Superior temporal gyrus (tissue), 1 donor: ENCODE measurements around the gene TMPRSS5.
"Not testable (repeated sequence)": the region's sequence is repeated elsewhere in the genome, so short reads cannot be mapped to it uniquely, and the experiment has no call there.

Source experiments
- DNase-seq: peaks from one replicate; pipeline ENCODE4 v3.0.0-alpha.2; 2016; ENCODE audit errors: extremely low spot score

The TMPRSS5 gene

DNA sequence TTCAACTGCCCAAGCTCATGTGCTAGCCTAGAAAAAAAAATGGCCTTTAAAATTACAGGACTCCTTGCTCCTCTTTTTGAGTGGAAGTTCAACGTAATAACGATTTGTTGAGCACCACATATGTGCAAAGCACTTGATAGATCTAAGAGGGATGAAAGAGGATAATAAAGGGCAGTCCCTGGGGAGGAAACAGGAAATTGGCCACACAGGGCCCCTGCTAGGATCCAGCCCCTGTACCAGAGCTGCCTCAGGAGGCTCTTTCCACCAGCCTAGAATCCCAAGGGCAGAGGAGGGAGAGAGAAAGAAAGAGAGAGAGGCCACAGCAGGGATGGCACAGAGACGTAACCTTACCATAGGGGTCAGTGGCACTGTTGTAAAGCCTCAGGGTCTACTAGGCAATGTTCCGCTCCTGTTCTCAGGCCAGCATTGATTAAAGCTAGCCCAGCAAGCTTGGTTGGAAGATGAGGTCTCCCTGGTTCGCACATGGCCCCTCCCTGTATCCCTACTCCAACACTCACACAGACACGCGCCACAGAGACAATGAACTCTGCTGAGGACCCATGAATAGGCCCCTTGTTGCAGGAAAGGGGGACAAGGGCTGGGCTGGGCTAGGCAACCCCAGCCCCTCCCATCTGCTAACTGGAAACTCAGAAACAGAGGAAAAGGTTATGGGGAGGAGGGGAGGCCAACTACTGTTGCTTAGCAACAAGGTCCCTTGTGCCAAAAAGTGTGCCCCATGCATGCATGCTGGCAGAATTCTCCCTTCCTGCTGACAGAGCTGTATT is at the start of gene TMPRSS5:
Gene TMPRSS5, minus strand, starts transcription at position 438 of the 785 bp plus-strand sequence. Its CDS starts 84 bp downstream, at position 354.
- DNase-seq: peak; percentile 97

DNA sequence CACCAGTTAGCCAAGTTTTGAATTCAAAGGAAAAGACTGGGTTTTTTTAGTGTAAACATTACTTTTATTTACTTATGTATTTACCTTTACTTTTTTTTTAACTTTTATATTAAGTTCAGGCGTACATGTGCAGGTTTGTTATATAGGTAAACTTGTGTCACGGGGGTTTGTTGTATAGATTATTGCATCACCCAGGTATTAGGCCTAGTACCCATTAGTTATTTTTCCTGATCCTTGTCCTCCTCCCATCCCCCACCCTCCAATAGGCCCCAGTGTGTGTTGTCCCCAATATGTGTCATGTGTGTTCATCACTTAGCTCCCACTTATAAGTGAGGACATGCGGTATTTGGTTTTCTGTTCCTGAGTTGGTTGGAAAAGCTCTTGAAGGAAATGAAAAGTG is 46.8 kb upstream of the TMPRSS5 start:
- DNase-seq: no peak

DNA sequence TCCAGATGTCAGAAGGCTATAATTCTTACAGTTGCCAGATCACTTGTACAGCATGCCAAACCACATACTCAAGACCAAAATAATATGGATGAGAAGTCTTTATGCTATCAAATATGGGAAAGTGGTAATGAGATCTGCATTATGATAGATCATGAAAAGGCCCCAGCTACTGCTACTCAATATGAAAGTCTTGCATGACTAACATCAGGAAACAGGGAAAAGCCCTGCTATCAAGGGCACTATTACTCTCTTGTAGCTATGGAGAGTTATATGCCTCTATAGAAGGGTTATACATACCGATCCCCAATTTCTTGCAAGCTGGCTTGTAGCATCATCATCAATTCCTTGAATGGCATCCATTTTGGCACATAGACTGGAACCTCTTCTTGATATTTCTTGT is 30.2 kb upstream of the TMPRSS5 start:
- DNase-seq: no peak

GRCh38 chr11:113732092-113732491 is 26.0 kb upstream of the TMPRSS5 start:
- DNase-seq: no peak

GRCh38 chr11:113730887-113731726 is 25.0 kb upstream of the TMPRSS5 start:
- DNase-seq: peak; percentile 95

GRCh38 chr11:113729456-113729855 is 23.3 kb upstream of the TMPRSS5 start:
- DNase-seq: no peak

DNA sequence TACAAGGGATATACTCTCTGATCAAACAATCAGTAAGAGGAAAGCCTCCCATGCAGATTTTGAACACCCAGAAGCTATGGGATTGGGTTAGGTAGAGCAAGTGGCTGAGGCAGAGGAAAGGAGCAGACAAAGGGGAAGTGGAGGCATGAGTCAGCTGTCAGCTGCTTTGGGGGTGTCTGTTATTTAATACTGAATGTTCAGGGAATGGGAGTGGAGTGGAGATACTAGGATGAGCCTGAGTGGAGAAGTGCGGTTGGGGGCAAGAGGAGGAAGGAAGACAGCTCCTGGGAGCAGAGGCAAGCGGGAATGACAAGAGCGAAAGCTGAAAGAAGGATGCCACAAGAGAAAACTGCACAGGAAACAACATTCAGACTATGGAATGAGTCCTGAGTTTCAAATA is 22.7 kb upstream of the TMPRSS5 start:
- DNase-seq: no peak

DNA sequence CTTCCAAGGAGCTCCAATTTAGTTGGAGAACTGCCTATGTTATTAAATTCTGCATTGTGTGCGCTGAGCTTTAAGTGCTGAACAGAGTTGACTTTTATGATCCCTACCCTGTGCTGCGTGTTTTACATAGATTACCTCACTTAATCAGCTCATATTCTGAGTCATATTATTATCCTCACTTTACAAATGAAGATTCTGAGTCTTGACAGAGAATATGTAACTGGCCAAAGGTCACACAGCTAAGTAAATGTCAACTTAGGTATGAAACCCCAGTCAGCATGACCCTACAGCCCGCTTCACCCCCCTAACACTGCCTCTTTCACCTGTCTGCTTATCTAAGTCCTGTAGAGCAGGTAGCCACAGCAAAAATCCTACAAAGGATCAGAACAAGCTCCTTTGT is 19.8 kb upstream of the TMPRSS5 start:
- no peak for DNase-seq

DNA sequence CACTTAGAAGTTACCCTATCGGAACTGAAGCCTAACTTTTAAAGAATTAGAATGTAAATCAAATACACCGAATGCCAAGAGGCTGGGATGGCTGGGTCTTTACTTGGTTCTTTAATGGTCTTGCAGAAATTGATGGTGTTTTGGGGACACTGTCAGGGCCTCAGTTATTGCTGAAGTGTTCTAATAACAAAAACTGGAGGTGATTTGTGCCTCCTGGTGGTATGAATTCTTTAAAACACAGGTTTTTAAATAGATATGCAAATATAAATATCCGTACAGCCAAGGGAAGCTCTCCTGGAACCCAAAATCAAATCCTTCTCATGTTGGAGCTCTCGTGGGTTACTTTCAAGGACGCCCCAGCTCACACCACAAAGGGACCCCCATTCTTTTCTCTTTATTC is 19.3 kb upstream of the TMPRSS5 start:
- DNase-seq: no peak

- no peak for DNase-seq
Measured at GRCh38 chr11:113724778-113725177, 18.7 kb upstream of the TMPRSS5 start.

DNA sequence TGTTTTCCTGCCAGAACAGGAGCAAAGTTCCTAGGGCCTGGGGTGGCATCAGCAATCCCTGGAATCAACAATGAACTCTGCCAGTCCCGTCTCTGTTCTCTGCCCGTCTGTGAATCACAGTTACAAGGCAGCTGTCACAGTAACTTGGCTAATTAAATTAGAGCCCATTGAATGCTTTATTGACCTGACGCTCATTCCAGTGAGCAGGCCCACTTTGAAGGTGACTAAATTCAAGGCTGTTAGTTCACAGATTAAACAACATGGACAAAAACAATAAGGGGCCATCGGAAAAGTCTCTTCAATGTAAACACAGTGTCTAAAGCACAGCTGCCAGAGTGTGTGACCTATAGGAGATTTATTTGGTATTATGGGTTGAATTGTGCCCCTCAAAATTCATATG is 17.7 kb upstream of the TMPRSS5 start:
- DNase-seq: no peak

DNA sequence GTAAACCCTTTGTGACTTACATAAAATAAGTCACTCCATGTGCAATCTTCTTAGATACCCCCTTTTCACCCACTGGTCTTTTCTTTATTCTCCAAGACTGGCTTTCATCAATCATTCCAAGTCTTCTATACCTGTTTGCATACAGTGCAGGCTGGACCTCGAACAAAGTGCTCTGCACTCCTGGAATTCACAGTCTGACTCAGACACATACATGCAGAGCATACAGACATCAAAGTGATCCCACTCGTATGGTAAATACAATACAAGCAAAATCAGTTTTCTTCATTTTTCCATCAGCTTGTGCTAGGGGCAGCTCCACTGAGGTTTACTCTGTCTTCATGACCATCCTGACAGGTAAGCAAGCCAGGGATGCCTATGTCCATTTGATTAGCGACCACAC is 16.8 kb upstream of the TMPRSS5 start:
- DNase-seq: no peak

DNA sequence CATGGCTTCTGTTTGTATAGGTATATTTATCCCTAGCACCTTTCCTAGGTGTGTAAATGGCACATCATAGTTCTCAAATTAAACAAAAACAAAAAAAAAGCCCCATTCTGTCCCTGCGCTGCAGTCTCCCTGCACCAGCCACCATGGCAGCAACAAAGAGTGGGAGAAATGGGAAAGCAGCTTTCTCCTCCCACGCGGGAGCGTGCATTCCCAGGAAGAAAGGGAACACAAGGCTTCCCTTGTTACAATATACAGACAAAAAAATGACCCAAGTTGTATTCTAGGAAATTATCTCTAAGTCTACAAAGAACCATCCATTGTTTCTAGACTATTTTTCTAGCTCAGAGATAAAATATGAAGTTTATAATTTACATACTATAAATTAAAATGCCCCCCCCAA is 16.1 kb upstream of the TMPRSS5 start:
- DNase-seq: peak; percentile 75

DNA sequence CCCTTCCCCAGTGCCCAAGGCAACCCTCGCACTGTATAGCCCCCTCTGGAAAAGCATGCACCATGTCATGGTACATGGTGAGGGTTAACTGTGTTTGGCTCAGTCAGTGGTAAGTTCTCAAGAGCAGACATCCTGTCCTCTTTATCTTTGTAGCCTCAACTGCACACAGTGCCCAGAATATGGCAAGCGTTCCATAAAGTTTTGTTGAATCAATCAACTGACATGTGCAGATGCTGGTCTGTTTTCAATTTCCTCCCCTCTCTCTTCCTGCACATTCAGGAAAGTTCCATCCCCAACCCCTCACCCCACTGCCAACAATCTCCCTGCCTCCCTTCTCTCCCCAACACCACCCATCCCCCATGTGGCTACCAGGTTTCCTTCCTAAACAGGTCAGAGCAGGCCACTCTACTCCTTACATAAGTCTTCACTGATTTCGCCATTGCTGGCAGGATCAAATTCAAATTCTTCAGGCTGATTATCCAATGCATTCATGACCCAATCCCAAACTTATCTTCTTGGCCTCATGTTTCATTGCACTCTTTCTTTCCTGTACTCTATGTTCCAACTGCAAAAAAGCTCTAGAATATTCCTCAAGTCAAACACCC is 15.5 kb upstream of the TMPRSS5 start:
- no peak for DNase-seq

- DNase-seq: not testable (repeated sequence)
Measured at GRCh38 chr11:113720478-113720877, 14.4 kb upstream of the TMPRSS5 start.

DNA sequence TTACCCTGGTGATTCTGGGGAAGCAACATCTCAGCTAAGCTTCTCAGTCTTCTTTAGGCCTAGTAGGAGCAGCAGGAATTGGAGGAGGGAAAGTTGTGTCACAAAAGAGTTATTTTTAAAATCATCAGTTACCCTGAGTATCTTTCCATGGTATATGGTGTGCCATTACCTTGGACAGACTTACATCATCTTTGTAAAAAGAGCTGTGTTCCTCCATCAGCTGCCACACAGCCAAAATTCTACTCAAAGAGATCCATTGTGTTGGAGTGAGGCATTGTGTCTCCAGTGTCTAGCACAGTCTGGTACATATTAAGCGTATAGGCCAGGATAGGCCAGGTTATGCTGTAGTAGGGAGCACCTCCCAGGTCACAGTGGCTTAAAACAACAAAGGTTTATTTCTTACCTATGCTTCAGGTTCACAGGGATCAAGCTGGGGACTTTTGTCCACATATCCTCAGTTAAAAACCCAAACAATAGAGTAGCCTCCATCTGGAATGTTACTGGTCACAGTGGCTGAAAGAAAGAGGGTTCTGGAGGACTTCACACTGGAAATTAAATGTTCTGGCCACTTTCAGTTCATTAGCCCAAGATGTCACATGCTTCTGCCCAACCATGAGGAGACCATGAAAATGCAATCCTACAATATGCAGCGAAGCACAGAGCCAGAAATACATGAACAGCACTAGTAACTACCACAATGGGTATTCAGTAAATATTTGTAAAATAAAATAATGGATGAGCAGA is 9.9 kb upstream of the TMPRSS5 start:
- peak; percentile 96 for DNase-seq

- no peak for DNase-seq
Measured at GRCh38 chr11:113715273-113715672, 9.2 kb upstream of the TMPRSS5 start.

- no peak for DNase-seq
Measured at GRCh38 chr11:113710989-113711388, 4.9 kb upstream of the TMPRSS5 start.

DNA sequence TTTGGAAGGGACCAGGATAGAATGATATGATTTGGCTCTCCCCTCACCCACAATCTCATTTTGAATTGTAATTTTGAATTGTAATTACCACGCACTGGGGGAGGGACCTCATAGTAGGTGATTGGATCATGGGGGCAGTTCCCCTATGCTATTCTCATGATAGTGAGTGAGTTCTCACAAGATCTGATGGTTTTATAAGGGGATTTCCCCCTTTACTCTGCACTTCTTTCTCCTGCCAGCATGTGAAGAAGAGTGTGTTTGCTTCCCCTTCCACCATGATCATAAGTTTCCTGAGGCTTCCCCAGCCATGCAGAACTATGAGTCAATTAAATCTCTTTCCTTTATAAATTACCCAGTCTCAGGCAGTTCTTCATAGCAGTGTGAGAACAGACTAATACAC is 2.6 kb downstream of the TMPRSS5 start:
- DNase-seq: not testable (repeated sequence)

- DNase-seq: no peak
Measured at GRCh38 chr11:113701491-113701890, 4.6 kb downstream of the TMPRSS5 start.

DNA sequence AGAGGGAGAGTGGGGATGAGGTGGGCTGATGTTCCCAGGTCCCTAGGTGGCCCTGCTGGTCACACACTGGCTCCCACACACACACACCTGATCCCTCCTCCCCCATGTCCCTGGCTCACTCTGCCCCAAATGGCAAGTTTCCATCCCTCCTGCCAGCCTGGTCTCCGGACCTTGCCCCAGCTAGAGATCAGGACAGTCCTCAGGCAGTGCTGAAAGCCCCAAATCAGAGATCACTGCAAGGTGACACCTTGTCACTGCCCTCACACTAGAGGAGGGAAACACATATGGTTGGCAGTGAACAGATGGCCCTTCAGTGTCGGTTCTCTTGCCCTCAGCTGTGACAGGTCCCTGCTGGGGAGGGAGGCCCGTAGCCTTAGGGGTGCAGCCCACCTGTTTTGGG is 7.6 kb downstream of the TMPRSS5 start:
- no peak for DNase-seq
